GM21390 (cell line): ENCODE measurements around the gene DYNC2LI1.

Experiments used
- ATAC-seq: cut with Tn5 transposase; IDR thresholded peaks from one replicate; pipeline ENCODE4 v1.9.1; 2021; ENCODE audit not compliant: unreplicated experiment

Gene DYNC2LI1

DNA sequence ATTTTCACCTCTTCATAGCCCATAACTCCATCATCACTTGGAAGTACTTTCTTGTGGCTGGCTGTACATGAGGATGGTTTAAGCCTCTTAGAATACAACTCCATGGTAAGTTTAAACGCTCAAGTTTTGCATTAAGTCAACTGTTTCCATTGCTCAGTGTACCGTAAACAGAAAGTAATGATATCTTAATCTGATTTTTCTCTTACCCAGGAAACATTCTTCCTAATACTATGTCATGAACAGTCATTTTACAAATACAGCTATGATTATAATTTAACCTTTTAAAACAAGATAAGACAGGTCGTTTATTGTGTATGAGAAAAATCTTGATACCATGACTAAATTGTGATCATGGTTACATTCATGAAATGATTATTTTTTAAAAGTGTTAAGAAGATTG, 11.6 kb upstream of the DYNC2LI1 start:
- ATAC-seq, result no peak

DNA sequence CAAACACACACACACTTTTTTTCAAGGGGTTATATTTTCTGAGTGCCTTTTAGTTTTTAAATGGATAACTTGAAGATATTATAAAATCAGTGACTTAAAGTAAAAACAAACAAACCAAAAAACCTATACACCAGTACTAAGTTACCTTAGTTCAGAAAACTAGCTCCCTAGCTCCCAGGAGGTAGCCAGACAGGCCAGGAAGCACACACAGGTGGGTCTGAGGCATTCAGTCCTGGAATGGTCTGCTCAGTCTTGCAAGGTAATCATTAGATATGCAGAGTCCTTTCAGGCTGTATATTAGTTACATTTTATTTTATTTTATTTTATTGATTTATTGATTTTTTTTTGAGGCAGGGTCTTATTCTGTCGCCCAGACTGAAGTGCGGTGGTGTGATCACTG, 10.7 kb upstream of the DYNC2LI1 start:
- no peak for ATAC-seq

DNA sequence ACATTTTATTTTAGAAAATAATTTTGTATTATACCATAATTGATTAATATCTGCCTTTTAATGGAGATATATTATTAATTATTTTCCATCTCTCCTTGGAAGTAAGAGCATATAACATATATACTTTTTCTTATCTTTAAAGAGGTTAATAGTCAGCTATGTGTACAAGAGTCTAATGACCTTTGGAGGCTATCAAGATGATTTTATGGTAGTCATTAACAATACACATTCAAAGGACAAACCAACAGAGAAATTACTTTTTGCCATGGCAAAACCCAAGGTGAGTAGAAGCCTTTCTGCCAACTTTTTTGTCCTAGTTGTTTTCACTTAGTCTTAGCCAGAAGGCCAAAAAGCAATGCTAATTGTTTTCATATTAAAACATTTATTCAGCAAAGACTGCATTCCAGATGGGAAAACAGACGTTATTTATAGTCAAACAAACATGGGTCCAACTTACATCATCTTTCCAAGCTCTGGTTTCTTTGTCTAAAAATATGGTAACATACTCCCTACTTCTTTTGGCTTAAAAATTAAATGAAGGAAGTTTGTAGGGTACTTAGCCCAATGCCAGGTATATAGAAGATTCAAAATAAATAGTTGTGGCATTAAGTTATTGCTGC, 9.6 kb upstream of the DYNC2LI1 start:
- ATAC-seq, result no peak

DNA sequence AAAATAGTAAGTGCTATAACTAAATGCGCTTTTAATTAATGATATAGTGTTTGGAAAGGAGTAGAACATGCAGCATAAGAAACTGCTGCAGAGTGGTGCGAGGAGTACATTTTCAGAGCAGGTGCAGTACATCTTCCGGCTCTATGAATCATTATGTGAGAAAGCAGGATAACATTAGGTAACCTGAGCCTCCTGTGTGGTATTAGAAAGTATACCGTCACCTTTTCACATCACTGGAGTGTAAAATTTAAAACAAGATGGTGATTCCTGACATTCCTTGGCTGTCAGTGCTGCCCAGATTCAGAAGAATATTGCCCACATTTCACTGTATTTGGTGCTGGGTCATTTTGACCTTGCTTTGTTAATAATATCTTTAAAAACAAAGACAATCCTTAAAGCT, 7.8 kb upstream of the DYNC2LI1 start:
- no peak for ATAC-seq

DNA sequence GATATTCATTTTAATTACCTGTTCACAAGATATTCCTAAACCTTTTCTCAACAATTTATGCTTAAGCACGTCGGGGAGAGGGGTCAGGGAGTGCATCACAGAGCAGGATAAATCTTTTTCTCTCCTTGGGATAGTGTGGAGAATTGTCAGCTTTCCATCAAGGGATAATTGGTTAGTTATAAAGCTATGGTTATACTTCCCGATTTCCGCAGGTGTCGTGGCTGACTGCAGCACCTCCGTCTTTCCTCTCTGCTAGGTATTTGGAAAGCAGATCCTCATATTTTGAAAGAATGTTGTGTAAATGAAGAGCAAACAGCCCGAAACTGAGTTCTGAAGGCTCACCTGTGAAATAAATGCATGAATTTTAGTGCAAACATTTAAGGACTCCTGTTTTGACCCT, 778 bp downstream of the DYNC2LI1 start:
- no peak for ATAC-seq

DNA sequence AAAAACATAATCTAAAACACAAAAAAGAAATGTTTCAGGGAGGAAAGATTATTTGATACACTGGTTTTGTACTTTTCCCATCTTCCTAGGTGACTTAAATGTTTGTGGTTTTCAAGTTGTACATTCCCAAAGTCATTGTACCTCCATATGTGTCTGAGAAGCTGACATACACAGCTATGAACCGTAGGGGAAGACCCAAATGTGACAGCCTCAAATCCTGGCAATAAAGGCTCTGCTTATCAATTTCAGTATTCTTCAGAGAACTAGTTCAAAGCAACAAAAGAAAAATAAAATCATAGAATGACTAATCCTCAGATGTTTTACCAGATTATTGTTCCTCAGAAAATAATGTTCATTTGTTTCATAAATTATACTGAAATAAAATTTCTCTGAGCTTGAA, 2.5 kb downstream of the DYNC2LI1 start:
- ATAC-seq, result no peak

DNA sequence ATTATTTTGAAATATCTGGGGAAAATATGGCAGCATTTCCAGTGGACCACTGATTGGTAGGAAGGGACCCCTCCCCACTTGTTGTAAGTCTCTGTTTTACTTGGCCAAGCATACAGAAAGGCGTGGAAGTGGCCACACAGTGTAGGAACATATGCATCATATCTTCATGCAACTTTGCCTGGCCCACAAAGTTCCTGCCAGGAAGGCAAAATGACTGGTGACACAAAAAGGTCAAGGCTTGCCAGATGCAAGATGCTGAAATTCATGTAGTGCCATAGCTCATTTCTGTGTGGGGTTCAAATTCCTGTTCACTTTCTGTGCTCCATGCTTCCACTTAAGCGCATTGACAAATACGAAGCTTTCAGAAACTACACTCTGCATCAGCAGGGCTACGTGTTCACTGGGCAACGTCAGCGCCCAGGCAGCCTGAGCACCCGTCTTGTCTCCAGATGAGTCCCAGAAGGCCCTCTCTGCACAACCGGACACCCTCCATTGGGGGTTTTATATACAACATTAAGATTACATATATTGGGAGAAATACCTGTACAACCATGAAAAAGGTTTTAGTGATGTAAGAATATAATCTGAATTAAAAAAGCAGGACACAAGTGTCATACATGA, 3.6 kb downstream of the DYNC2LI1 start:
- ATAC-seq, result no peak

DNA sequence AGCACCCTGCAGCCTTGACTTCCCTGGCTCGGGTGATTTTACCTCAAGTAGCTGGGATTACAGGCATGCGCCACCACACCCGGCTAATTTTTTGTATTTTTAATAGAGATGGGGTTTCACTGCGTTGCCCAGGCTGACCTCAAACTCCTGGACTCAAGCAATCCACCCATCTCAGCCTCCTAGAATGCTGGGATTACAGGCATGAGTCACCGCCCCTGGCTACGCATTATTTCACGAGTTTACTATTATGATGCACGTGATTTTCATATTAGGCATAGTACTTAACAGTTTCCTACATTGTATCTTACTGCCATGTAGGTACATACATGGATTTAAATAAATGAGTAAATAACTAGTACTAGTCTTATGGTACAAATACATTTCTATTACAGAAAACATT, 4.4 kb downstream of the DYNC2LI1 start:
- no peak for ATAC-seq

DNA sequence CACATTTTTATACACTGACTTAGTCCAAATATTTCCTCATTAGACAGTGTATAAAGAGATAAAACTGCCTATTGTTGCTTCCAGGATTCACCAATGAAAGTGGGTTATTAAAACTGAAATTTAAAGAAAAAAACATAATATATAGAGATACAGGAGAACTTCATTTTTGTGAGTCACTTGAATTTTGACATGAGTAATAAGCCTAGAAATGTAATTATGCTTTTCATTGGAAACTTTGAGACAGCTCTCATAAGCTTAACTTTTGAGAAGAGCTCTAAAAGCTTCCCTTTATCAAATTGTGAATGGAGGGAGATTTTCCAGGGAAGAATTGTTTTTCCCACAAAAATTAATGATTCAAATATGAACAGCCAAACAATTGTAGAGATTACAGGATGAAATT, 14.1 kb downstream of the DYNC2LI1 start:
- no peak for ATAC-seq

DNA sequence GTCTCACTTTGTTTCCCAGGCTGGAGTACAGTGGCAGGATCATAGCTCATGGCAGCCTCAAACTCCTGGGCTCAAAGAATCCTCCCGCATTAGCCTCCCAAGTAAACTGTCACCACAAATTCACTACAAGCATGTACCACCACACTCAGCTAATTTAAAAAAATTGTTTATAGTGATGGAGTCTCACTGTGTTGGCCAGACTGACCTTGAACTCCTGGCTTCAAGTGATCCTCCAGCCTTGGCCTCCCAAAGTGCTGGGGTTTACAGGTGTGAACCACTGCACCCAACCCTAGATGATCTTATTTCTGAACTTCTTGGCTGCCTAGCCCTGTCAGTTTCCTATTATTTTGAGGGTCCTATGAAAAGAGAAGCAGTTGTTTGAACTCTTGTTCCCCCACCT, 14.8 kb downstream of the DYNC2LI1 start:
- ATAC-seq, result no peak

DNA sequence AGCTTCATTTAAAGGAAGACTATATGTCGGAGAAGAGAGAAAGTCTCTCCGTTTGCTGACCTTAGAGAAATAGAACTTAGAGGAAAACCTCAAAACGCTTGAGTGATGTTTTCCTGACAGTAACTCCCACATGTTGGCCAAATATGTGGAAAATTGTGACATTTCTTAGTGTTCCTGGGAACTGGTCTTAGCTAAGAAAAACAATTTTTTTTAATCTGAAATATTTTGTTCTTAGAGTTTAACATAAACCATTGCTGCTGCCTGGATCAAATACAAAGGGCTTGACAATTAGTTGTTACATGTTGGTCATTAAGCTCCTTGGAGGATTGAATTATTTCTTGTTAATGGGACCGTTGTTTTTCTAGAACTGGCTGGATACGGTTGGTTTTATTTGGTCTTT, 16.3 kb downstream of the DYNC2LI1 start:
- no peak for ATAC-seq

DNA sequence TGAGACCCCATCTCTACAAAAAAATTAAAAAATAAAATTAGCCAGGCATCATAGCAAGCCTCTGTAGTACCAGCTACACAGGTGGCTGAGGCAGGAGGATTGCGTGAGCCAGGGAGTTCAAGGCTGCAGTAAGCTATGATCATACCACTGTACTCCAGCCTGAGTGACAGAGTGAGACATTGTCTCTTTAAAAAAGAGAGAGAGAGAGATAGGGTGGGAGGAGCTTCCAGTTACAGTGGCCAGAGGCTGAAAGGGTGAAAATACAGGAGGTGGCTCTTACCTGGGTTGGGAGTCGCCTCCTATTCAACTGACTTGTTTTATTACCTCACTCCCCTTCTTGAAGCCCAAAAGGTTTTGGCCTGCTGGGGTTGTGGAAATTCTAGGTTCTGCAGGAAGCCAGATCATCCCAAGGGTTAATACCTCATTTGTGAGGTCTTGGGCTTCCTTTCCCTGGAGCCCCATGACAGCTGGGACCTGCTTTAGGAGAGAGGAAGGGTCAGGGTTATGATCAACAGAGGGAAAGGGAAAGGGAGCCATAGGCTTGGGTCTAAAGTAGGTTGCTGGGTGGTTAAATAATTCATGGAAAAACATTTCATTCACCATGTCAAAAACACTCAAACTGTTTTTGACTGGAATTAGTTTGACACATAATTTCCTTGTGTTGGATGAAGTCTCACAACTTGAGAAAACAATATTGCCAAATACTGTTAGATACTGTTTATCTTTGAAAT, 17.4 kb downstream of the DYNC2LI1 start:
- ATAC-seq, result no peak

DNA sequence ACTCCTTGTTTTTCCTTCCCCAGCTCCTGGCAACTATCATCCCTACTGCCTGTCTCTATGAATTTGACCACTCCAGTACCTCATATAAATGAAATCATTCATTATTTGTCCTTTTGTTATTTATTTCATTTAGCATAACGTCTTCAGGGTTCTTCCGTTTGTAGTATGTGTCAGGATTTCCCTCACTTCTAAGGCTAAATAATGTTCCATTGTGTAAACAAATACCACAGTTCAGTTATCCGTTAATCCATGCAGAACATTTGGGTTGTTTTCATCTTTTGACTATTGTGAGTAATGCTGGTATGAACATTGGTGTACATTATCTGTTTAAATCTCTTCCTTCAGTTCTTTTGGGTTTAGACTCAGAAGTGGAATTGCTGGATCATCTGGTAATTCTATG, 18.8 kb downstream of the DYNC2LI1 start:
- ATAC-seq, result no peak

DNA sequence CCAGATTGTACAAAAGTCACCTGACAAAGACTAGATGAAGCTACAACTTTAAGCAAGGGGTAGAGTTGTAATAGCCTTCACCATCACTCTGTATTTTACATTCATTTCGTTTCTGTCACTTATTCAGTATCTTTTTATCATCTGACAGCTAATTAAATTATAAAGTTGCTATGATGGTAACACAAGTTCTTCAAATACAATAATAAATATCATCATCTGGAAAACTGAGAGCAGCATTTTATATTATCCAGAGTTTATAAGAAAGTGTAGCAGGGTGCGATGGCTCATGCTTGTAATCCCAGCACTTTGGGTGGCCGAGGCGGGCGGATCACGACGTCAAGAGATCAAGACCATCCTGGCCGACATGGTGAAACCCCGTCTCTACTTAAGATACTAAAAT, 21.1 kb downstream of the DYNC2LI1 start:
- ATAC-seq, result no peak

DNA sequence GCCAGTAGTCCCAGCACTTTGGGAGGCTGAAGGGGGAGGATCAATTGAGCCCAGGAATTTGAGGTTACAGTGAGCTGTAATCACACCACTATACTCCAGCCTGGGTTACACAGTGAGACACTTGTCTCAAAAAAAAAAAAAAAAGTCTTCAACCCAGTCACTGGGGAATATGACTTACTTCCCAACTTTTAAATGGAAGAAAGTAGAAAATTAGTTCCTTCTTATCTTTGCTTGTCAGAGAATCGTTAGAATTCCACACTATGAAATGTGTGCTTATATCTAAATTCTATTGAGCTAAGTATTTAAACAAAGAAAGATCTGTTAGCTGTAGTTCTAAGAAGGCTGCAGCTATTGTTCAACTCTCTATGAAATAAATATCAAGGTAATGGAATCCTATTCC, 22.4 kb downstream of the DYNC2LI1 start:
- ATAC-seq, result no peak

DNA sequence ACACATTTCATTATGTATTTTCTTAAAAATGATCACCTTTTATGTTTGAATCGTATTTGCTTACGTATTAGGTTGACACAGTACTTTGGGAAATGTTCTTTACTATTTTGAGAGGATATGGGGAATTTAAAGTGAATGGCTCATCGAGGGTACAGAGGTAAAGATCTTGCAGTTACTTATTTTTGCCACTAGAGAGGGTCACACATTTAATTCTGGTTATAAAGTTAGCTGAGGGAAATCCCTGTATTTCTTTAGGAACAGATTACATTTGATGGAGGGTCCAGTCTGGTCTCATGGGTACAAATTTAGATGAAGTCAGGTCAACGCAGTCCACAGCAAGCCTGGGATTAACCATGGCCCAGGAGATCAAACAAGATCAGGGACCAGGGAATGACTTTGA, 24.5 kb downstream of the DYNC2LI1 start:
- no peak for ATAC-seq

DNA sequence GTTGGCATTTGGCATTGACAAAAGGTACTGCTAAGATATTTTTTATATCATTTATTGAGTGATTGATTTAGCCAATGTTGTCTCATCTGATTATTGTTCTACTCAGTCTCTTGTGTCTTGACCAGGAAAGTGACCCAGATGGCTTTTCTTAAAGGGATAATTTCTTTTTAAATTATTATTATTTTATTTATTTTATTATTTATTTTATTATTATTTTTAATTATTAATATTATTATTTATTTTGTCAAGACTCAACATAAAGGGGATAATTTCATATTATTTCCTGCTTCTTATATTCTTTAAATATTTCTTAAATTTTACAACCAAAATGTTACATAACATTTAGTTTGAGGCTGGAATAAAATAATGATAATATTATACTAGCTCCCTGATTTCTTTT, 27.1 kb downstream of the DYNC2LI1 start:
- no peak for ATAC-seq

DNA sequence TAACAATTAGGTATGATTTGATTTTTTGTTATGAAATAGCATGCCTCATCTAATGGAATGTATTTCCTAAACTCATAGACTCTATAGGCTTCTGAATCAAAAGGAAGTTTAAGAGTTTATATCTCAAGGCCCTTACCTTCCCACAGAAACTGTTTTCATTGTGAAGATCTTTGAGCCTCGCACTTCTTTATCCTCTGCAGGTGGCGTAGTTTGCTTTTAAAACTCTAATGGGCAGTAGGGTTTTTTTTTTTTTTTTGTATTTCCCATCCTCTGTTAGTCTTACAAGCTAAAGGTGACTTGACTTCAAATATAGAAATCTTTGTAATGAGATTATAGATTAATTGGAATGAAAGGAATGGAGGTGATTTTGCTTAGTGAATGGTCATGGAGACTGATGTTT, 28.3 kb downstream of the DYNC2LI1 start:
- ATAC-seq, result no peak

DNA sequence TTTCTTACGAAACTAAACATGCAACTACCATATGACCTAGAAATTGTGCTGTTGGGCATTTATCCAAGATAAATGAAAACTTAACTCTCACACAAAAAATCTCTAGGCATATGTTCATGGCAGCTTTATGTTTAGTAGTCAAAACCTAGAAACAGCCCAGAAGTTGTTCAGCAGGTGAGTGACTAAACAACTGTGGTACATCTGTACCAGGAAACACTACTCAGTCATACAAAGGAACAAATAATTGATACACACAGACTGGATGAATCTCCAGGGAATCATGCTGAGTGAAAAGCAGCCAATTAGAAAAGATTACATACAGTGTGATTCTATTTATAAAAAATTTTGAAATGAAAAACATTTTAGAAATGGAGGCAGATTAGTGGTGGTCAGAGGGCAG, 29.3 kb downstream of the DYNC2LI1 start:
- no peak for ATAC-seq

DNA sequence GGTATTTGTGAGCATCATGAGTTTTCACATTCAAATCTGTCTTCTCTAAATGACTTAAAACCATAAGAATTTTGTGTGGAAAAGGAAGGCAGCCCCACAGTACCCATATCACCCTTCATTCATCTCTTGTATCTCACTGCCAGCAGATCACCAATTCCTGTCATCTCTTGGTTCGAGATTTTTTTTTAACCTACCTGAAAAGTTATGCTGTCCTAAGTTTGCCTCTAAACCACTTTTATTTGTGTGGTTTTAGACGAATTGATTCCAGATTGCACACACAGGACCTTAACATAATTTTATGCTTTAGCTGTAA, 32.8 kb downstream of the DYNC2LI1 start:
- ATAC-seq, result no peak

DNA sequence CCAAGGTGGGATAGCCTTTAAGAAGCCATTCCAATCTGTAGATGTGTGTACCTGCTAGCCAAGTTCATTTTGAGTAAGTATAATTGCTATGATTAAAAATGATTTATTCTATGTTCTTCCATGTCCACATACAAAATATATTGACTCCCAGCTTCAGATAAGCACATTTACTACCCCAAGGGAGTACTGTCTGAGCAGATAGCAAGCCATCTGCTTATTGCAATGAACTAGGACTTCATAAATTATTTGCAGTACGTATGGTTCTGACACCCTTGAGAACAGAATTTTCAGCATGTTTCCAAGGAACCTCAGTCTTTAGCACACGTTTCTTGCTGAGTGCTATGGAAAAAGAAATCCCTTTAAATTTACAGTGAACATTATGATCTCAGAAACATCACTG, 36.6 kb downstream of the DYNC2LI1 start:
- ATAC-seq, result no peak

DNA sequence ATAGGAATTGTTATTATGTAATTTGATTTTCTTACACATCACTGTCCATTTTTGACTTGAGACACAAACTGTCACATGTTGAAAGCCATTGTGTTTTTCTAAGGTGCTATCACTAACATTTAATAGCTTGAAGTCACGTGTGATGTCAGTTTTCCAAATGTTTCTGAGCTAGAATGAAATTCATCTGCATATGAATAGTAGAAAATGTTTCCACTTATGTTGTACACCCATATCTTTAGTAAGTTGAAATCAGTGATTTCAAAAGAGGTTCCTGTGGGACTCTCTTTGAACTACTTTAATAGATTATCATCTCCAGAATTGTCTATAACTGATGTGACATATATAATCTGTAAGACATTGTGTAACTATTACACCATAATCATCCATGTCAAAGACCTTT, 37.0 kb downstream of the DYNC2LI1 start:
- no peak for ATAC-seq

DNA sequence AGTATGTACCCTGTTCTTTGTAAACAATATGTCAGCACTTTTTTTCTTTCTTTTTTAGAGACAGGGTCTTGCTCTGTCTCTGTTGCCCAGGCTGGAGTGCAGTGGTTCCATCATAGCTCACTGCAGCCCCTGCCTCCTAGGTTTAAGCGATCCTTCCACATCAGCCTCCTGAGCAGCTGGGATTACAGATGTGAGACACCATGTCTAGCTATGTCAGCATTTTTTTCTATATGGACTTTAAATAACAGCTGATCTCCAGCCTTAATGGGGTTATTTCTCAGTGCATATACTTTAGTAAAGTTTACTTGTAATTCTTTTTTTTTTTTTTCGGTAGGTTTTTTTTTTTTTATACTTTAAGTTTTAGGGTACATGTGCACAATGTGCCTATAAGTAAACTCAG, 38.2 kb downstream of the DYNC2LI1 start:
- ATAC-seq, result no peak
